Body of pancreas (tissue), 4 donors: Measurements from ENCODE around the gene PRPSAP2. TPM values are rescaled to one million over a fixed set of nuclear protein-coding genes. Genes with fewer than 3 reads are reported as not detected.
A peak's percentile ranks its signal among the peaks of the same experiment; 100 is the strongest.

Source experiments
- ATAC-seq: fragments of 150-250 bp; one replicate; pipeline ENCODE4 v1.9.1; 2016
- DNase-seq, 4 donors: peaks; one replicate each; pipeline ENCODE4 v3.0.0-alpha.2; 2019
- H3K27ac ChIP-seq, 4 donors: fragments of 200-600 bp; sonication (generic); 1 replicate in 3 of 4; 2 replicates in 1 of 4; pipeline versions ENCODE4 v1.5.1 to v1.6.1; 2016 to 2019; ENCODE audit warnings: mild to moderate bottlenecking in 1 of 4, mixed read lengths in 1 of 4, moderate library complexity in 1 of 4
- H3K27me3 ChIP-seq, 2 donors: fragments of 200-600 bp; sonication (generic); one replicate each; pipeline ENCODE4 v1.6.0; 2016; ENCODE audit warnings: mild to moderate bottlenecking in 1 of 2
- H3K36me3 ChIP-seq, 2 donors: fragments of 200-600 bp; sonication (generic); replicated peaks in 1 of 2; 2 replicates each; pipeline ENCODE4 v1.5.1; 2016; ENCODE audit warnings: low read depth in 2 of 2; ENCODE audit not compliant: insufficient read depth in 1 of 2
- H3K4me1 ChIP-seq: fragments of 200-600 bp; sonication (generic); one replicate; pipeline ENCODE4 v1.6.0; 2016
- H3K4me3 ChIP-seq, 2 donors: fragments of 200-600 bp; sonication (generic); 1 replicate in 1 of 2; 2 replicates in 1 of 2; pipeline ENCODE4 v1.5.1; 2016 to 2019
- H3K9me3 ChIP-seq, 3 donors: fragments of 200-600 bp; sonication (generic); 1 replicate in 2 of 3; 2 replicates in 1 of 3; pipeline ENCODE4 v1.5.1; 2016
- POLR2A ChIP-seq, 3 donors: fragments of 450-650 bp; IDR thresholded peaks; one replicate each; pipeline ENCODE4 v1.6.1; 2016; ENCODE audit warnings: antibody characterized with exemption in 3 of 3, mild to moderate bottlenecking in 2 of 3
- WGBS, 2 donors: methylation state at CpG; one replicate each; pipeline ENCODE4 v1.1.5; 2017; 5-methylcytosine and 5-hydroxymethylcytosine counted together
- intact Hi-C: fragments of 100-400 bp; cut with DNase I; formaldehyde crosslinking; loops from one replicate; pipeline ENCODE4 v1.15.1; 2023
- total RNA-seq, 2 donors: library from RNA; depleted of rRNA; stranded (reverse); fragments of >200 nt; gene quantifications; one replicate each; pipeline ENCODE4 v1.1.0, GENCODE V29; 2016
- TF ChIP-seq, protein P1 (sequence below), 7 experiments: fragments of 450-650 bp in 4 of 7; fragments of 200-600 bp in 3 of 7; sonication (generic) in 3 of 7; IDR thresholded peaks; one replicate each; pipeline ENCODE4 v1.5.1; 2016 to 2019; ENCODE audit warnings: antibody characterized with exemption in 7 of 7

Gene PRPSAP2
- total RNA-seq, 2 donors from 2014 or later = 16.6 to 35.6 TPM

DNA sequence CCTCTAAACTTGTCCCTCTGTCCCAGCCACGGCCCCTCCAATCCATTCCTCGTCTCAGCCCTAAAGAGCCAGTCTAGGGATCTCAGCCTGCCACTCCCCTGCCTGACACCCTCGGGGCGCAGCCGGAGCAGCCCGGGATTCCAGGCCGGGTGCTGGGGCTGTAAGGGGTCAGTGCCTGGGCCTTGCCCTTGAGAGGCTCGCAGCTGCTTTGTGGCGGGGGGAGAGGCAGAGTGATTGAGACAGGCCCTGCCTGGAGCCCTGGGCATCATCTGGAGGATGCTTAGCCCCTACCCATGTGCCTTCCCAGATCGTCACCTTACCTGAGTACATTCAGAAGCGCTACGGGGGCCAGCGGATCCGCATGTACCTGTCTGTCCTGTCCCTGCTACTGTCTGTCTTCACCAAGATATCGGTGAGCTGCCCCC, 102.3 kb downstream of the PRPSAP2 start:
- intact Hi-C loops = no loop called here
- ATAC-seq = no peak

DNA sequence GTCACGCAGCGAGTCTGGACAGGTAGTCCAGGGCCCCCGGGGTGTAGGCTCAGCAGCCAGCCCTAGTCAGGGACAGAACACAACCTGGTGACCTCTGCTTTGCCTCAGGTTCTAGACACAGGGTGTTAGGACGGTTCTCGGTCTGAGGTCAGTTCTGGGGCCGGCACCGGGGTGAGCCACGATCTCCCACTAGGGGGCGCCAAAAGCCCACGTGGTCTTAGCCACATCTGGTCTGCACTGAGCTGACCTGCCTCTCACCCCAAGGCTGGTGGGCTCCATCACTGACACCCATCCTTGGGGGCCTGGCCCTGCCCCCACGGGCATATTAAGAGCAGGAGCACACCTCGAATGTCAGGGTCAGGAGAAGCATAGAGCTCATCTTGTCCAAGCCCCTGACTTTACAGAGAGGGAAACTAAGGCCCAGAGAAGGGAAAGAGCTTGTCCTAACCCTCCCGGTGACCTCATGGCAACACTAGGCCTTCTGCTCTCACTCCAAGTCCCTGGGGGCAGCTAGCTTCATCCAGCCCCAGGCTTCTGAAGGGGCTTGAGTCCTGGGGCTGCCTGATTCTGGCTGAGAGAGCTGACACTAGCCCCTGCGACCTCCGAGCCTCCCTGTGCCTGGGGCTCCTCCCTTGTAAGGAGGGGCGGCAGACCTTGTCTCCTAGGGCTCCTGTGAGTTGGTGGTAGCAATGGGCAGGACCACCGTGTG, 103.0 kb downstream of the PRPSAP2 start:
- 23 to 27% methylated on average over 10 to 16 of the region's 17 CpGs for WGBS, 2 donors
- Histone ChIP-seq H3K27ac (no peak overlapping the region), H3K4me3 (no peak overlapping the region), H3K36me3 (no peaks in the 10 kb centered on the region), H3K9me3 (no peaks in the 10 kb centered on the region), H3K4me1 (peaks cover 9% of the 10 kb centered on the region), H3K27me3 (no peaks in the 10 kb centered on the region)
- ATAC-seq = peak; percentile 81
- intact Hi-C loops = no loop called here
- DNase-seq = peak; percentile 81 to 89 (median 86)
- TF ChIP-seq, protein P1, sequence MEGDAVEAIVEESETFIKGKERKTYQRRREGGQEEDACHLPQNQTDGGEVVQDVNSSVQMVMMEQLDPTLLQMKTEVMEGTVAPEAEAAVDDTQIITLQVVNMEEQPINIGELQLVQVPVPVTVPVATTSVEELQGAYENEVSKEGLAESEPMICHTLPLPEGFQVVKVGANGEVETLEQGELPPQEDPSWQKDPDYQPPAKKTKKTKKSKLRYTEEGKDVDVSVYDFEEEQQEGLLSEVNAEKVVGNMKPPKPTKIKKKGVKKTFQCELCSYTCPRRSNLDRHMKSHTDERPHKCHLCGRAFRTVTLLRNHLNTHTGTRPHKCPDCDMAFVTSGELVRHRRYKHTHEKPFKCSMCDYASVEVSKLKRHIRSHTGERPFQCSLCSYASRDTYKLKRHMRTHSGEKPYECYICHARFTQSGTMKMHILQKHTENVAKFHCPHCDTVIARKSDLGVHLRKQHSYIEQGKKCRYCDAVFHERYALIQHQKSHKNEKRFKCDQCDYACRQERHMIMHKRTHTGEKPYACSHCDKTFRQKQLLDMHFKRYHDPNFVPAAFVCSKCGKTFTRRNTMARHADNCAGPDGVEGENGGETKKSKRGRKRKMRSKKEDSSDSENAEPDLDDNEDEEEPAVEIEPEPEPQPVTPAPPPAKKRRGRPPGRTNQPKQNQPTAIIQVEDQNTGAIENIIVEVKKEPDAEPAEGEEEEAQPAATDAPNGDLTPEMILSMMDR (IDR thresholded peaks at IDR 0.05) = peak; percentile 85 to 94 (median 92)
- TF ChIP-seq POLR2A (IDR thresholded peaks at IDR 0.05) = no peak

More for the DNA sequence above, 102.3 kb downstream of the PRPSAP2 start:
- 78 to 85% methylated on average over 12 to 15 of the region's 15 CpGs for WGBS, 2 donors
- Histone ChIP-seq H3K27ac (no peak overlapping the region), H3K27me3 (no peaks in the 10 kb centered on the region), H3K4me3 (no peak overlapping the region), H3K36me3 (no peaks in the 10 kb centered on the region), H3K4me1 (peaks cover 2% of the 10 kb centered on the region), H3K9me3 (no peaks in the 10 kb centered on the region)
- TF ChIP-seq POLR2A (IDR thresholded peaks at IDR 0.05) = no peak
- TF ChIP-seq, protein P1 (IDR thresholded peaks at IDR 0.05) = no peak
- no peak for DNase-seq

DNA sequence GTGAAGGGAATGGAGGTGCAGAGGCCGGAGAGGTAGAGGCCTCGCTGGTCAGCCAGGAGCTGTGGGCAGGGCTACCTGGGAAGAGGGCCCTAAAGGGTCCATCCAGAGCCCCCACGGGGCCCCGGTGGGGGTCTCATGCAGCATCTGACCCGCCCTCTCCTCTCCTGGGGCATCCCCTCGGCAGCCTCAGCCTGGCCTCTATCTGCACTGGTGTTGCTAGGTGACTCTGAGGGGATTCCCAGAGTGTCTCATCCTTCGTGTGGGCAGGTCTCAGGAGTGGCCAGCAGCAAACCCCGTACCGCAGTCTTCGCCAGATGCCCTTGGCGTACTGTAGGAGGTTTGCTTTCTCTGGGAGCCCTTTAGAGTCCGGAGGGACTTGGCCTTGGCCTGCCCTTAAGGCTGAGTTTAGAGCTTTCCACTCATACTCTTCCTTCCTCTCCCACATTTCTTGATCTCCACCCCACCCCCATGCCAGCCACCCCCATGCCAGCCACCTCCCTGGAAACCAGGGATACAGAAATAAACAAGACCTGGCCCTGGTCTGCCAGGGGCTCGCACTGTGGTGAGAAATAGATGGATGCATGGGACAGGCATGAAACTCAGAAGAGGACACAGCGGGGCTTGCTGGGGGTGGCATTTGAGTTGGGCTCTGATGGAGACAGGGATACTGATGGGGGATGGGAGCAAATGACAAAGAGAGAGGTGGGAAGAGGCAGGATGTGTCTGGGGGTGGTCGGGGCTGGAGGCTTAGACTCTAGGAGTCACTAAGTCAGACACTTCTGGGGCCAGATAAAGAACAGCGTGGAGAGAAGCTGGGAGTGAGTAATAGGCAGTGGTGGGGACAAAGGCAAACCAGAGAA, 103.9 kb downstream of the PRPSAP2 start:
- peak in 1 of 4 donors; percentile 2 for DNase-seq
- no peak for ATAC-seq
- Histone ChIP-seq H3K36me3 (no peaks in the 10 kb centered on the region), H3K27ac (no peak overlapping the region), H3K9me3 (no peaks in the 10 kb centered on the region), H3K4me1 (peaks cover 17% of the 10 kb centered on the region), H3K27me3 (no peaks in the 10 kb centered on the region), H3K4me3 (no peak overlapping the region)
- 70 to 74% methylated on average over 15 to 16 of the region's 16 CpGs for WGBS, 2 donors
- TF ChIP-seq POLR2A (IDR thresholded peaks at IDR 0.05) = no peak
- TF ChIP-seq, protein P1 (IDR thresholded peaks at IDR 0.05) = no peak
- intact Hi-C loops = no loop called here

DNA sequence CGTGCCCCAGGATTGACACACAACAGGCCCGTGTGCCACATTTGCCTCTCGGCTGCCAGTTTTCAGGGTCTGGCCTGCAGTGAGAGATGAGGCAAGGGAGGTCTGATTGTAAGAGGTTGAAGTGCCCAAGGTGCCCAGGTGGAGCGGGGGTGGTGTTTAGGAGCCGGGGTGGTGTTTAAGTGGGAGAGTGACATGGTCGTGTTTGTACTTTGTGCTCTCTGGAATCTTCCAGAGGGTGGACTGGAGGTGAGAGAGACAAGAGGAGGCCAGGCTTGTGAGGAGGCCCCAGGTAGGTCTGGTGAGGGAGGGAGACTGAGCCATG, 104.5 kb downstream of the PRPSAP2 start:
- no peak for ATAC-seq
- 70 to 75% methylated on average over 6 of the region's 6 CpGs for WGBS, 2 donors
- H3K36me3 ChIP-seq = no peaks in the 10 kb centered on the region
- H3K27ac ChIP-seq = no peak overlapping the region
- no peak overlapping the region for H3K4me3 ChIP-seq
- no peaks in the 10 kb centered on the region for H3K27me3 ChIP-seq
- intact Hi-C loops = no loop called here
- H3K4me1 ChIP-seq = peaks cover 23% of the 10 kb centered on the region
- H3K9me3 ChIP-seq = no peaks in the 10 kb centered on the region
- TF ChIP-seq, protein P1 (IDR thresholded peaks at IDR 0.05) = no peak
- TF ChIP-seq POLR2A (IDR thresholded peaks at IDR 0.05) = no peak
- peak in 1 of 4 donors; percentile 3 for DNase-seq
